GM21529 (cell line): ENCODE measurements around the gene CPA1.
"Not testable (repeated sequence)": the region's sequence is repeated elsewhere in the genome, so short reads cannot be mapped to it uniquely, and the experiment has no call there.

Experiments used
- ATAC-seq: cut with Tn5 transposase; IDR thresholded peaks from one replicate; pipeline ENCODE4 v1.9.1; 2021; ENCODE audit not compliant: unreplicated experiment

The CPA1 gene

DNA sequence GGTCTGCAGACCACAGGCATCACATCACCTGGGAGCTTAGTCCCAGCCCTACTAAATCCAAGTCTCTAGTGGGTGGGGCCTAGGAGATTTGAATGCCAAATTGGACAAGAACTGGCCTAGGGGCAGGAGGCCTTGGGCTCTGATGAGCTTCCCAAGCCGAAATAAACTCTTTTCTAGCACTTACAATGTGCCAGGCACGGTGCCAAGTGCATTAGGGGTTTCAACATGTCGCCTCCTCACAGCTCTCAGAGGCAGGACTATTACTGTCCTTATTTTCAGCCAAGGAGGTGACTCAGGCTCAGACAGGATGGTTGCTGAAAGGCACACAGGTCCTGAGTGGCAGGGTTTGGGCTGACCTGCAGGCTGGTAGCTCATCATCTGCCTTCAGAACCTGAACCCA lies 9.2 kb upstream of the CPA1 start:
- ATAC-seq = no peak

DNA sequence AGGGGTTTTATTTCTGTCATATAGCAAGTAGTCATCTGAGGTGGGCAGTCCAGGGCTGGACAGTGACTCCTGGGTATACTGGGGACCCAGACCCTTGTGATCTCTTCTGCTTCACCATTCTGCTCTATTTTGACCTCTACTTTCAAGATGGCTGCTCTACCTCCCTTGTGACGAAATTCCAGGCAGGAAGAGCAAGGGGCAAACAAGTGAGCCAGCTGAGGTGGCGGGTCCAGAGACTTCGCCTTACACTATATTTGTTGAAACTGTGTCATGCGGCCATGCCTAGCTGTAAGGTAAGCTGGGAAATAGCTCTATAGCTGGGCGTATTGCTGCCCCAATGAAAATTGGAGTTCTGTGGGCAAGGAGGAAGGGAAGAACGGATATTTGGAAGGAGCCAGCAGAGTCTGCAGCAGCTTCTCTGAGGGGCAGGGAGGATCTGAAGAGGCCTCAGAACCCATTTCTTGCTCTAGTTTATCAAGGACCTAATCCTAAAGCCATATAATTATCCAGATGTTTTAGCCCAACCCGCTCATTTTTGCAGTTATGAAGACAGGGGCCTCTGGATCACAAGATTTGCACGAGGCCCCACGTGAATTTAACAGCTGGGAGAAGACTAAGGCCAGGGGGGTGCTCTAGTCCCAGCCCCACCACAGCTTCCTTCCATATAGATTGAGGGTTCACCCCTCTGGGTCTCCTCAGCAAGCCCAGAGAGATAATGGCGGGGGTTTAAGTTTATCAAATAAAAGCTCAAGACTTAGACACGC lies 7.7 kb upstream of the CPA1 start:
- ATAC-seq = no peak

DNA sequence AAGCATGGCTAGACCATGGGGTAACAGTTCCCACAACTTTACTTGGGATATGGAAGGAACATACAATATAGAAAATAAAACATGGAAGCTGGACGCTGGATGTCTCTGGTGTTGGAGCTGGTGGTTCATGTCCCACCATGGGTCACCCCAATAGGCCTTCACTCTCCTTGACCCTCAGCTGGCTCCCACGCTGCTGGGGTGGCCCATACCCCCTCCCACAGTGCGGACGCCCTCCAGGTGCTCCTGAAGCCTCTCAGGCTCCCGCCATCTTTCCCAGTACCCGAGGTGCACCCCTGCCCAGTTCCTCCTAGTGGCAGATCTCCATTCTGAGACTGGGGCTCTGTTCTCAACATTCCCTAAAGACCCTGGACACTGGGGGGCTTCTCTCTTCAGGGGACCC lies 5.8 kb upstream of the CPA1 start:
- no peak for ATAC-seq

GRCh38 chr7:130376461-130376860 lies 3.8 kb upstream of the CPA1 start:
- not testable (repeated sequence) for ATAC-seq

DNA sequence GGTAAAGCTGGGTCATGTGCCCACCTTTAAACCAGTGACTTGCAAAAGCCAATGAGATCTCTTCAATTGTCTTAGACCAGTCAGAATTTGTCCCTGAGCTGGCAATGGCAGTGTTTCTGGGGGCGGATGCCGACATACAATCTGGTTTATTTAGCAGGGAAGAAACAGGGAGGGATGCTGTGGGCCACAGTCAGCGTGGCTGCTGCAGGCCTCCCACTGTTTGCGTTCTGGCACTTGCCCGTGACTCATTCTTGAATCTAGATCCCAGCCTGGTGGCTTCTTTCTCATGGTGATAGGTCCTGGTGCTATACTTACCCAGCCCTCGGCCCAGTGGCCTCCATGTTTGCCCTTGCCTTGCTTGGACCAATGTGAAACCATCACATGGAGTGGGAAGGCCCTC lies 3.1 kb upstream of the CPA1 start:
- ATAC-seq = no peak

DNA sequence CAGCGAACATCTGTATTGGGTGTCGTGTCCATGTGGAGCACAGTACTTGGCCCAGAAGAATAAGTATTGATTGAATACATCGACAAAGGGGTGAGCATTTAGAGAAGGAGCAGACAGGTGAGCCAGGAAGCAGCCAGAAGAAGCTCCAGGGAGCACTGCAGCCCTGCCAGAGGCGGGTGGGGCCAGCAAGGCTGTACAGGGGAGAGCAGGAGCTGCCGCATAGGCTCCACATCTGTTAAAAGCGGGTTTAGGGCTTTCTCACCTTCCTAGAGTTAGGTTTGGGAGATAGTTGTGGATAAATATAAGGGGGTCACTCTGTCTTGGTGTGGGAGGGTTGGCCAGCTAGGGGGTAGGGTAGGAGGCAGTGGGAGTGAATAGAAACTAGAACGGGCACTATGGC lies 1.3 kb upstream of the CPA1 start:
- ATAC-seq = no peak

- ATAC-seq = no peak
These were observed 768 bp upstream of the CPA1 start for GRCh38 chr7:130379532-130379920.

GRCh38 chr7:130380861-130381455 lies 664 bp downstream of the CPA1 start:
- no peak for ATAC-seq

DNA sequence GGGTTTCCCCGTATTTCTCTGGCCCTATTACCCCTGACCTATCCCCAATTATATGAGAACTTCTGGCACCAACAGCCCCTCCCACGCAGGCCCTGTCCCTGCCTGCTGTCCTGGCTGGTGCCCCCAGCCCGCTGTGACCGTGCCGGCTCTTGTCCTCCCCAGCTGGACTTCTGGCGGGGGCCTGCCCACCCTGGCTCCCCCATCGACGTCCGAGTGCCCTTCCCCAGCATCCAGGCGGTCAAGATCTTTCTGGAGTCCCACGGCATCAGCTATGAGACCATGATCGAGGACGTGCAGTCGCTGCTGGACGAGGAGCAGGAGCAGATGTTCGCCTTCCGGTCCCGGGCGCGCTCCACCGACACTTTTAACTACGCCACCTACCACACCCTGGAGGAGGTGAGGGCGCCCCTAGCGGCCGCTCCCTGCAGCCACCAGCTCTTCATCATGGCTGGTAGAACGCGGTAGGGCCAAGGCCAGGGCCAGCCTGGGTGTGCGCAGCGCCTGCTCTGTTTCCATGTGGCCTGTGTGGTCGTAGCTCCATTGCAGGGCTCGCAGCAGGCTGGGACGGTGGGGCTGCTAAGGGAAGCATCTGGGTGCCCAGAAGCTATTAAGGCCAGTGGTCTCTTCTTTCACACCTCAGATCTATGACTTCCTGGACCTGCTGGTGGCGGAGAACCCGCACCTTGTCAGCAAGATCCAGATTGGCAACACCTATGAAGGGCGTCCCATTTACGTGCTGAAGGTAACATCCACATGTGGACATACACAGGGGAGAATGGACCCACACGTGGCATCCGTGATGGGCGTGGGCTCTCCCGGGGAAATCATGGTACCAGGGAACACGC lies 1.4 kb downstream of the CPA1 start:
- ATAC-seq = no peak

- no peak for ATAC-seq
These were observed 3.1 kb downstream of the CPA1 start for GRCh38 chr7:130383187-130383980.

GRCh38 chr7:130384371-130384801 lies 4.1 kb downstream of the CPA1 start:
- ATAC-seq = no peak

GRCh38 chr7:130384841-130385599 lies 4.7 kb downstream of the CPA1 start:
- no peak for ATAC-seq

DNA sequence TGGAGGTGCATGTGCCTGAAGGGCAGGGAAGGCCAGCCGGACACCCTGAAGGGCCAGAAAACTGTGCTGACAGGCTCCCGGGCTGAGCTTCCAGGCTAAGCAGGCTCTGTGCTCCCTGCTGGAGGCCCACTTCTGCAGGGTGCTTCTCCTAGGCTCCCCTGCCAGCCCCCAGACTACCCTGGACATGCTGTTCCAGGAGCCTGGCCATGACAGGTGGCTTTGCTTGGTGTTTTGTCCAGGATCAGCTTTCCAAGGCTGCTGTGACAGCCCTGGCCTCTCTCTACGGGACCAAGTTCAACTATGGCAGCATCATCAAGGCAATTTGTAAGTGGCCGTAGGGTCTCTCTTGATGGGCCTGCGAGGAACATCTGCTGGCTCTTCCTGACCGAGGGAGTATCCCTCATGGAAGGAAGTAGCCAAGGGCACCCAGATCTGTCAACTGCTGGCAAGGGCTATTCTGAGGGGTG lies 5.3 kb downstream of the CPA1 start:
- no peak for ATAC-seq

- ATAC-seq = no peak
These were observed 6.6 kb downstream of the CPA1 start for GRCh38 chr7:130386876-130387275.

DNA sequence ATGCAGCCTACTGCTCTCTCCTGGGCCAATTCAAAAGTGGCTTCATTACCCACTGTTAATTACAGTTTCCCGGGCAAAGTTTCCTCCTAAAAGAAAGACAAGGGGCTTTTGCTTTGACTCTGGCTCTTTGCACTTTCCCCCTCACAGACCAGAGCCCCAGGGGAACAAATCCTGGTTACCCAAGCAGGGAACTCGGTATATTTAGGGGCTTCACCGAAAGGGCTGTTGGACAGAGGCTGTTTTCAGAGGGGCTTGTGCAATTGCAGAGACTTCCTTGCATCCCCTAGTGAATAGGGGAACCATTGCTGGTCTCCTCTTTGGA lies 7.0 kb downstream of the CPA1 start:
- no peak for ATAC-seq

DNA sequence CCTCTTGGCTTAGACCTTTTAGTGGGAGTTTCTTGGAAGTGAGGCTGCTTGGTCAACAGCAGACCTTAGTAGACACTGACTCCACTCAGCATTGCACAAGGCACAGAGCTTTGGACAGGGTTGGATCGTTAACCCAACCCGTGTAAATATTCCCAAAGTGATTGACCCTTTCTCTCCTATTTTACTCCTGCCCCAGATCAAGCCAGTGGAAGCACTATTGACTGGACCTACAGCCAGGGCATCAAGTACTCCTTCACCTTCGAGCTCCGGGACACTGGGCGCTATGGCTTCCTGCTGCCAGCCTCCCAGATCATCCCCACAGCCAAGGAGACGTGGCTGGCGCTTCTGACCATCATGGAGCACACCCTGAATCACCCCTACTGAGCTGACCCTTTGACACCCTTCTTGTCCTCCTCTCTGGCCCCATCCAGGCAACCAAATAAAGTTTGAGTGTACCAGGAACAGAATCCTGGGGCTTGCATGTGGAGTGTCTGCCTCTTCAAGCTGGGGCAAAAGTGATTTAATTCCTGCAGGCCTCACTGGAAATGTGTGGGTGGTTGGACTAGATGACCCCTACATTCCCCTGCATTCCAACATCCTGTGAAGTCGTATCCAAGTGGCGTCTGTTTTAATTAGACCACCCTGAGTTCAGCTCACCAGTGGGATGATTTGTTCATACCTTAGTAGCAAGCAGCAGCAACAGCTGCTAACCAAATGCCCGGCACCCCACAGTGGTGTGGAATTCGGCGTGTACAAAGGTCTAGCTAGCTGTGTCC lies 7.5 kb downstream of the CPA1 start:
- no peak for ATAC-seq

- ATAC-seq = no peak
These were observed 8.4 kb downstream of the CPA1 start for GRCh38 chr7:130388671-130389070.

GRCh38 chr7:130390486-130390885 lies 10.2 kb downstream of the CPA1 start:
- no peak for ATAC-seq

- ATAC-seq = no peak
These were observed 12.8 kb downstream of the CPA1 start for GRCh38 chr7:130393101-130393561.
